ENCODE measurements around the gene APELA. TPM values are rescaled to one million over a fixed set of nuclear protein-coding genes. Genes with fewer than 3 reads are reported as not detected.

APELA gene
- polyA plus RNA-seq, 1 donor from 2014 or later = not detected

DNA sequence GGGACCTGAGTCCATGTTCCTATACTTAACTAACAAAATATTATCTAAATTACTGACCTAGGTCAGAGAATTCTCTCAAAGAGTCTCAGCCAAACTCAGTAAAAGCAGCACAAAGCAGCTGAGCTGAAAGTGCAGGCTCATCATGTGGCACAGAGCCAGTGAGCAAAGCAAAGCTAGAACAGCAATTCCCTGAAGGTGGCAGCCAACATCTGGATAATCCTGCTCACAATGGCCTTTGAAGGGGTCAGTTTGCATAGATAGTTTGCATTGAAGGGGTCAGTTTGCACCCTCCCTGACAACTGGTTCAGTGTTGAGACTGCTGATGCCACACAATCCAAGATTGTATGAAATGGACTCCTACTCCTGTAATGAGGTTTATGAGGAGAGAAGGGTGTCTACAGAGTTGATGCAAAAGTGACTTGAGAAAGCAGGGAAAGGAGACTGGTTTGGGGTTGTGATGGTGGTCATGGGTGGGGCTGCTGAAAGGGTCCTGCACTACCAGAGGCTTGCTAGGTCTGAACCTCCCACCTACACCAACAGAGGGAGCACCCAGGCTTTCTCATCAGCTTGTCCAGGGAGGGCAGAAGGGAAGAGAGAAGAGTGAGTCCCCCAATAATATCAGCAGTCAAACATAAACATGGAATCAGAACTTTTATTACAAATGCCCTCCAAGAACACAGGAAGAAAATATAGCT, 60.7 kb downstream of the APELA start:
- H3K36me3 ChIP-seq (ENCODE audit: insufficient read depth, low read length) = no peaks in the 10 kb centered on the region
- no peaks in the 10 kb centered on the region for H3F3A ChIP-seq (ENCODE audit: insufficient read depth, low read length, poor library complexity, severe bottlenecking)
- H3K4me3 ChIP-seq (ENCODE audit: low read length) = no peak overlapping the region
- H2AFZ ChIP-seq (ENCODE audit: low read depth, low read length) = no peak overlapping the region
- H3K9me2 ChIP-seq (ENCODE audit: insufficient read depth, low read length) = no peaks in the 10 kb centered on the region
- no peak for TF ChIP-seq EP300 (conservative IDR thresholded peaks at IDR 0.05; ENCODE audit: poor library complexity, severe bottlenecking)
- TF ChIP-seq, protein P1, sequence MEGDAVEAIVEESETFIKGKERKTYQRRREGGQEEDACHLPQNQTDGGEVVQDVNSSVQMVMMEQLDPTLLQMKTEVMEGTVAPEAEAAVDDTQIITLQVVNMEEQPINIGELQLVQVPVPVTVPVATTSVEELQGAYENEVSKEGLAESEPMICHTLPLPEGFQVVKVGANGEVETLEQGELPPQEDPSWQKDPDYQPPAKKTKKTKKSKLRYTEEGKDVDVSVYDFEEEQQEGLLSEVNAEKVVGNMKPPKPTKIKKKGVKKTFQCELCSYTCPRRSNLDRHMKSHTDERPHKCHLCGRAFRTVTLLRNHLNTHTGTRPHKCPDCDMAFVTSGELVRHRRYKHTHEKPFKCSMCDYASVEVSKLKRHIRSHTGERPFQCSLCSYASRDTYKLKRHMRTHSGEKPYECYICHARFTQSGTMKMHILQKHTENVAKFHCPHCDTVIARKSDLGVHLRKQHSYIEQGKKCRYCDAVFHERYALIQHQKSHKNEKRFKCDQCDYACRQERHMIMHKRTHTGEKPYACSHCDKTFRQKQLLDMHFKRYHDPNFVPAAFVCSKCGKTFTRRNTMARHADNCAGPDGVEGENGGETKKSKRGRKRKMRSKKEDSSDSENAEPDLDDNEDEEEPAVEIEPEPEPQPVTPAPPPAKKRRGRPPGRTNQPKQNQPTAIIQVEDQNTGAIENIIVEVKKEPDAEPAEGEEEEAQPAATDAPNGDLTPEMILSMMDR (IDR thresholded peaks at IDR 0.05; ENCODE audit: poor library complexity, severe bottlenecking) = no peak
- TF ChIP-seq EZH2 (IDR thresholded peaks at IDR 0.05; ENCODE audit: borderline replicate concordance, insufficient read depth, low read length, poor library complexity, severe bottlenecking) = no peak
- no peak for TF ChIP-seq POLR2AphosphoS5 (IDR thresholded peaks at IDR 0.05)
- no peak for TF ChIP-seq MXI1 (conservative IDR thresholded peaks at IDR 0.05; ENCODE audit: poor library complexity, severe bottlenecking)
- no peak for TF ChIP-seq SMC3 (conservative IDR thresholded peaks at IDR 0.05; ENCODE audit: poor library complexity)
- no peak for TF ChIP-seq TAF1 (IDR thresholded peaks at IDR 0.05; ENCODE audit: low read depth)
- TF ChIP-seq, protein P2, sequence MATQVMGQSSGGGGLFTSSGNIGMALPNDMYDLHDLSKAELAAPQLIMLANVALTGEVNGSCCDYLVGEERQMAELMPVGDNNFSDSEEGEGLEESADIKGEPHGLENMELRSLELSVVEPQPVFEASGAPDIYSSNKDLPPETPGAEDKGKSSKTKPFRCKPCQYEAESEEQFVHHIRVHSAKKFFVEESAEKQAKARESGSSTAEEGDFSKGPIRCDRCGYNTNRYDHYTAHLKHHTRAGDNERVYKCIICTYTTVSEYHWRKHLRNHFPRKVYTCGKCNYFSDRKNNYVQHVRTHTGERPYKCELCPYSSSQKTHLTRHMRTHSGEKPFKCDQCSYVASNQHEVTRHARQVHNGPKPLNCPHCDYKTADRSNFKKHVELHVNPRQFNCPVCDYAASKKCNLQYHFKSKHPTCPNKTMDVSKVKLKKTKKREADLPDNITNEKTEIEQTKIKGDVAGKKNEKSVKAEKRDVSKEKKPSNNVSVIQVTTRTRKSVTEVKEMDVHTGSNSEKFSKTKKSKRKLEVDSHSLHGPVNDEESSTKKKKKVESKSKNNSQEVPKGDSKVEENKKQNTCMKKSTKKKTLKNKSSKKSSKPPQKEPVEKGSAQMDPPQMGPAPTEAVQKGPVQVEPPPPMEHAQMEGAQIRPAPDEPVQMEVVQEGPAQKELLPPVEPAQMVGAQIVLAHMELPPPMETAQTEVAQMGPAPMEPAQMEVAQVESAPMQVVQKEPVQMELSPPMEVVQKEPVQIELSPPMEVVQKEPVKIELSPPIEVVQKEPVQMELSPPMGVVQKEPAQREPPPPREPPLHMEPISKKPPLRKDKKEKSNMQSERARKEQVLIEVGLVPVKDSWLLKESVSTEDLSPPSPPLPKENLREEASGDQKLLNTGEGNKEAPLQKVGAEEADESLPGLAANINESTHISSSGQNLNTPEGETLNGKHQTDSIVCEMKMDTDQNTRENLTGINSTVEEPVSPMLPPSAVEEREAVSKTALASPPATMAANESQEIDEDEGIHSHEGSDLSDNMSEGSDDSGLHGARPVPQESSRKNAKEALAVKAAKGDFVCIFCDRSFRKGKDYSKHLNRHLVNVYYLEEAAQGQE (IDR thresholded peaks at IDR 0.05; ENCODE audit: borderline replicate concordance) = no peak
- no peak for TF ChIP-seq RAD21 (conservative IDR thresholded peaks at IDR 0.05)
- no peak overlapping the region for H3K4me2 ChIP-seq (ENCODE audit: low read length)
- no peaks in the 10 kb centered on the region for H4K20me1 ChIP-seq (ENCODE audit: insufficient read depth)
- no peaks in the 10 kb centered on the region for H3K79me2 ChIP-seq (replicated peaks; ENCODE audit: insufficient read depth, low read length)
- no peaks in the 10 kb centered on the region for H3K9me3 ChIP-seq (ENCODE audit: low read length)
- H3K27me3 ChIP-seq (ENCODE audit: insufficient read depth, low read depth, low read length) = no peaks in the 10 kb centered on the region
- no peak overlapping the region for H3K27ac ChIP-seq (ENCODE audit: low read length)
- H3K9ac ChIP-seq (ENCODE audit: low read length) = no peak overlapping the region

DNA sequence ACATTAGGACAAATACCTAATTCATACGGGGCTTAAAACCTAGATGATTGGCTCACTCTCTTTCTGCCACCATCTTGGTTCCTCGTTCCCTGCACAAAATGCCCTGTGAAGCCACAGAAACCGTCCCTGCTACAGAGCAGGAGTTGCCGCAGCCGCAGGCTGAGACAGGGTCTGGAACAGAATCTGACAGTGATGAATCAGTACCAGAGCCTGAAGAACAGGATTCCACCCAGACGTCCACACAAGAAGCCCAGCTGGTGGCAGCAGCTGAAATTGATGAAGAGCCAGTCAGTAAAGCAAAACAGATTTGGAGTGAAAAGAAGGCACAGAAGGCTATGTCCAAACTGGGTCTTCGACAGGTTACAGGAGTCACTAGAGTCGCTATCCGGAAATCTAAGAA, 66.2 kb downstream of the APELA start:
- no peaks in the 10 kb centered on the region for H3F3A ChIP-seq (ENCODE audit: insufficient read depth, low read length, poor library complexity, severe bottlenecking)
- H3K4me3 ChIP-seq (ENCODE audit: low read length) = no peak overlapping the region
- H3K27me3 ChIP-seq (ENCODE audit: insufficient read depth, low read depth, low read length) = no peaks in the 10 kb centered on the region
- H3K4me2 ChIP-seq (ENCODE audit: low read length) = no peak overlapping the region
- H3K36me3 ChIP-seq (ENCODE audit: insufficient read depth, low read length) = no peaks in the 10 kb centered on the region
- no peak overlapping the region for H3K27ac ChIP-seq (ENCODE audit: low read length)
- TF ChIP-seq, protein P1 (IDR thresholded peaks at IDR 0.05; ENCODE audit: poor library complexity, severe bottlenecking) = no peak
- TF ChIP-seq EP300 (conservative IDR thresholded peaks at IDR 0.05; ENCODE audit: poor library complexity, severe bottlenecking) (no peak), MXI1 (conservative IDR thresholded peaks at IDR 0.05; ENCODE audit: poor library complexity, severe bottlenecking) (no peak), EZH2 (IDR thresholded peaks at IDR 0.05; ENCODE audit: borderline replicate concordance, insufficient read depth, low read length, poor library complexity, severe bottlenecking) (no peak), TAF1 (IDR thresholded peaks at IDR 0.05; ENCODE audit: low read depth) (no peak), POLR2AphosphoS5 (IDR thresholded peaks at IDR 0.05) (no peak), SMC3 (conservative IDR thresholded peaks at IDR 0.05; ENCODE audit: poor library complexity) (no peak), RAD21 (conservative IDR thresholded peaks at IDR 0.05) (no peak)
- TF ChIP-seq, protein P2 (IDR thresholded peaks at IDR 0.05; ENCODE audit: borderline replicate concordance) = no peak
- H3K79me2 ChIP-seq (replicated peaks; ENCODE audit: insufficient read depth, low read length) = no peaks in the 10 kb centered on the region
- H4K20me1 ChIP-seq (ENCODE audit: insufficient read depth) = no peaks in the 10 kb centered on the region
- H3K9ac ChIP-seq (ENCODE audit: low read length) = no peak overlapping the region
- H2AFZ ChIP-seq (ENCODE audit: low read depth, low read length) = no peak overlapping the region
- no peaks in the 10 kb centered on the region for H3K9me2 ChIP-seq (ENCODE audit: insufficient read depth, low read length)
- H3K9me3 ChIP-seq (ENCODE audit: low read length) = no peaks in the 10 kb centered on the region

All from neural cell (in vitro differentiated cells).